ENCODE measurements around the gene ZNF227.
"Not testable (repeated sequence)": the region's sequence is repeated elsewhere in the genome, so short reads cannot be mapped to it uniquely, and the experiment has no call there.

Gene ZNF227

DNA sequence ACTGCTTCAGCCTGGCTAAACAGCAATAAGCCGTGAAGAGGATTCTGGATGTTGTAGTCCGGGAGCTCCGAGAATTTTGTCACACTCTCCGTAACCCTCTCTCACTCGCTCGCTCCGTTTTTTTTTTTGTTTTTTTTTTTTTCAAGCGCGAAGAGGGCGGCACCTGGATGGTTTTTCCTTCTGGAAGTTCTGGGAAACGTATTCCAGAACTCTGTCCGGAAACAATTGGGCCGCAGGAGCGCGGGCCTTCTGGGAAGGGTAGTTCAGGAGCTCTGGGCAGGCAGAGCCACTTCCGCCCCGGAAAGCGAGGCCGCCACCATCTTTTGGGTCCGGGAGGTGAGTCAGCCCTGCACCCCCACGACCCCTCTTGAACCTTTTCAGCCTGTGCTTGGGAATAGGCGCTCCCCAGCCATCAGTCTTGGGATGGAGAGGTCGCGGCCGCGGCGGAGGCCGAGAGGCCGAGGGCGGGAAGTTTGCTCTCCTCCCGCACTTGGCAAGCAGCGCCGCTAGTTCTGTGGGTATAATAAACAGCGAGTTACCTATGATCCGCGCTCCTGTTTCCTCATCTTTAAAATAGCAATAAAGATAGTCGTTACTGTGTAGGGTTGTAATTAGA, at the start of gene ZNF227:
Gene ZNF227, plus strand, starts transcription at position 283 of the 616 bp plus-strand sequence. CDS start 5,261 bp downstream, outside the sequence.
- in situ Hi-C loops (cut with MboI; ENCODE audit: low pct_unique_long_range_greater_than_20kb, low sequenced_read_pairs, unreplicated experiment): no loop called here
- peak; percentile 74 for DNase-seq (ENCODE audit: low spot score)
- TF ChIP-seq, protein P1, sequence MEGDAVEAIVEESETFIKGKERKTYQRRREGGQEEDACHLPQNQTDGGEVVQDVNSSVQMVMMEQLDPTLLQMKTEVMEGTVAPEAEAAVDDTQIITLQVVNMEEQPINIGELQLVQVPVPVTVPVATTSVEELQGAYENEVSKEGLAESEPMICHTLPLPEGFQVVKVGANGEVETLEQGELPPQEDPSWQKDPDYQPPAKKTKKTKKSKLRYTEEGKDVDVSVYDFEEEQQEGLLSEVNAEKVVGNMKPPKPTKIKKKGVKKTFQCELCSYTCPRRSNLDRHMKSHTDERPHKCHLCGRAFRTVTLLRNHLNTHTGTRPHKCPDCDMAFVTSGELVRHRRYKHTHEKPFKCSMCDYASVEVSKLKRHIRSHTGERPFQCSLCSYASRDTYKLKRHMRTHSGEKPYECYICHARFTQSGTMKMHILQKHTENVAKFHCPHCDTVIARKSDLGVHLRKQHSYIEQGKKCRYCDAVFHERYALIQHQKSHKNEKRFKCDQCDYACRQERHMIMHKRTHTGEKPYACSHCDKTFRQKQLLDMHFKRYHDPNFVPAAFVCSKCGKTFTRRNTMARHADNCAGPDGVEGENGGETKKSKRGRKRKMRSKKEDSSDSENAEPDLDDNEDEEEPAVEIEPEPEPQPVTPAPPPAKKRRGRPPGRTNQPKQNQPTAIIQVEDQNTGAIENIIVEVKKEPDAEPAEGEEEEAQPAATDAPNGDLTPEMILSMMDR (IDR thresholded peaks at IDR 0.05; ENCODE audit: extremely low read depth, insufficient read depth, missing control alignments): no peak

DNA sequence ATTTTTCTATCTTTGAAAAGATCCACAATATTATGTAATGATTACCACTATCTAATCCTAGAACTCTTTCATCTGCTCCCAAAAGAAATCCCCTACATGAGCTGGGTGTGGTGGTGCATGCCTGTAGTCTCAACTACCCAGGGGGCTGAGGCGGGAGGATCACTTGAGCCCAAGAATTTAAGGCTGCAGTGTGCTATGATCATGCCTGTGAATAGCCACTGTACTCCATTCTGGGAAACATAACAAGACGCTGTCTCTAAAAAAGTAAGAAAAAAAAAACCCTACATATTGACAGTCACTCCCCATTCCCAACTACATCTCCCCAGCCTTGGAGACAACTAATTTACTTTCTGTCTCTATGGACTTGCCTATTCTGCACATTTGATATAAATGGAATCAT, 48.5 kb upstream of the ZNF227 start:
- in situ Hi-C loops (cut with MboI; ENCODE audit: low pct_unique_long_range_greater_than_20kb, low sequenced_read_pairs, unreplicated experiment): no loop called here
- no peak for DNase-seq (ENCODE audit: low spot score)
- TF ChIP-seq, protein P1 (IDR thresholded peaks at IDR 0.05; ENCODE audit: extremely low read depth, insufficient read depth, missing control alignments): no peak

DNA sequence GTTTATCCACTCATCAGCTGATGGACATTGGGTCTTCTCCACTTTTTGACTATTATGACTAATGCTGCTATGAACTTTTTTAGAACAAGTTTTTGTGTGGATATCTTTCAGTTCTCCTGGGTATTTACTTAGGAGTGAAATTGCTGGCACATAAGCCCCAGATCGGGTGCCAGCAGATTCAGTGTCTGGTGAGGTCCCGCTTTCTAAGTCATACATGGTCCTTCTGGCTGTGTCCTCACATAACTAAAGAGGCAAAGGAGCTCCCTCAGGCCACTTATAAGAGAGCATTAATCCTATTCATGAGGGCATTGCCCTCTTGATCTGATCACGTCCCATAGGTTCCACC, 48.0 kb upstream of the ZNF227 start:
- no peak for DNase-seq (ENCODE audit: low spot score)
- TF ChIP-seq, protein P1 (IDR thresholded peaks at IDR 0.05; ENCODE audit: extremely low read depth, insufficient read depth, missing control alignments): no peak
- in situ Hi-C loops (cut with MboI; ENCODE audit: low pct_unique_long_range_greater_than_20kb, low sequenced_read_pairs, unreplicated experiment): no loop called here

DNA sequence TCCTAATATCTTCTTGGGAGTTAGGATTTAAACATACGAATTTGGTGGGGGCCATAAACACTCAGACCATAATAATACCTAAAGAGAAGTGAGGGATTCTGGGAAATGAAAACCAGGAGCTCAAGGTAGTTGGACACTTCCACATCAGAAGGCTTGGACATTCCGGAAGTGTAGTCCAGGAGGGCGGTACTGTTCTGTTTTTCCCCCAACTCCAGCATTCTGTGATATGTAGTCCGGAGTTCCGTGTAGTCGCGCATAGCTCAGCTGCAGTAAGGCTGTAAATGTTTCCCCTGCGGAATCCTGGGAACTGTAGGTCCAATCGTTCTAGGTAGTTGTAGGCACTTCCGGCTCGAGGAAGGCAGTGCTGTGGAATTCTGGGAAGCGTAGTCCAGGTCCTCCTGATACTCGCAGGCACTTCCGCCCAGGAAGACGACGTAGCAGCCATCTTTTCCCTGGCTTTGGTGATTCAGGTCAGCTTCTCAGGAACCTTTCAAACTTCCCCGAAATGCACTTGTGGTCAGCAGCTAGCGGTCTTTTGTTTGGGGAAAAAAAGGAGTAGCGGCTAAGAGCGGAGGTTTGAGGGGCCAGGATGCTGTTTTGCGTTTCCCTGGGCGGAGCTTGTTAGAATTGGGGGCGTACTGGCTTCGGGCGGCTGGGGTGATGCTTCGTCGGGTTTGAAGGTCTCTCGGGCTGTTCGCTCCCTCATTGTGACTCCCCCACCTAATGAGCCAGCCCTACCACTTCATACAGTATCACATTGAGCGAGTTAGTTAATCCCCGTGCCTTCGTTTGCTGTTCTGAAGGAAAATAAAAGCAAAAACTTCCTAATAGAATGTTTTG, 47.4 kb upstream of the ZNF227 start, which contains the start of gene ZNF226:
Gene ZNF226, plus strand, starts transcription at position 428 of the 840 bp plus-strand sequence. CDS start 4,981 bp downstream, outside the sequence.
- TF ChIP-seq, protein P1 (IDR thresholded peaks at IDR 0.05; ENCODE audit: extremely low read depth, insufficient read depth, missing control alignments): no peak
- in situ Hi-C loops (cut with MboI; ENCODE audit: low pct_unique_long_range_greater_than_20kb, low sequenced_read_pairs, unreplicated experiment): no loop called here
- peak; percentile 81 for DNase-seq (ENCODE audit: low spot score)

DNA sequence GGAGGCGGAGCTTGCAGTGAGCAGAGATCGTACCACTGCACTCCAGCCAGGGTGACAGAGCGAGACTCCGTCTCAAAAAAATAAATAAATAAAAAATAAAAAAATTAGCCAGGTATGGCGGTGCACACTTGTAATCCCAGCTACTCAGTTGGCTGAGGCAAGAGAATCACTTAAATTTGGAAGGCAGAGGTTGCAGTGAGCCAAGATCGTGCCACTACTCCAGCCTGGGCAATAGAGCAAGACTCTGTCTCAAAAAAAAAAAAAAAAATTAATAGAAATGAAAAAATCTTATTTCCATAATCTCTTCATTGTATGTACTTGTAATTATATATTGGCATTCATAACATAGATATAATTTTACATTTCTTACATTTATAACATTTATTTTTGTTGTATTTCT, 41.7 kb upstream of the ZNF227 start:
- in situ Hi-C loops (cut with MboI; ENCODE audit: low pct_unique_long_range_greater_than_20kb, low sequenced_read_pairs, unreplicated experiment); DNase-seq (ENCODE audit: low spot score): not testable (repeated sequence)

DNA sequence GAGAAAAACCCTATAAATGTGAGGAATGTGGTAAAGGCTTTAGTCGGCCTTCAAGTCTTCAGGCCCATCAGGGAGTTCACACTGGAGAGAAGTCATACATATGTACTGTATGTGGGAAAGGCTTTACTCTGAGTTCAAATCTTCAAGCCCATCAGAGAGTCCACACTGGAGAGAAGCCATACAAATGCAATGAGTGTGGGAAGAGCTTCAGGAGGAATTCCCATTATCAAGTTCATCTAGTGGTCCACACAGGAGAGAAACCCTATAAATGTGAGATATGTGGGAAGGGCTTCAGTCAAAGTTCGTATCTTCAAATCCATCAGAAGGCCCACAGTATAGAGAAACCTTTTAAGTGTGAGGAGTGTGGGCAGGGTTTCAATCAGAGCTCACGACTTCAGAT, 35.7 kb upstream of the ZNF227 start:
- TF ChIP-seq, protein P1 (IDR thresholded peaks at IDR 0.05; ENCODE audit: extremely low read depth, insufficient read depth, missing control alignments): no peak
- no peak for DNase-seq (ENCODE audit: low spot score)
- in situ Hi-C loops (cut with MboI; ENCODE audit: low pct_unique_long_range_greater_than_20kb, low sequenced_read_pairs, unreplicated experiment): no loop called here

DNA sequence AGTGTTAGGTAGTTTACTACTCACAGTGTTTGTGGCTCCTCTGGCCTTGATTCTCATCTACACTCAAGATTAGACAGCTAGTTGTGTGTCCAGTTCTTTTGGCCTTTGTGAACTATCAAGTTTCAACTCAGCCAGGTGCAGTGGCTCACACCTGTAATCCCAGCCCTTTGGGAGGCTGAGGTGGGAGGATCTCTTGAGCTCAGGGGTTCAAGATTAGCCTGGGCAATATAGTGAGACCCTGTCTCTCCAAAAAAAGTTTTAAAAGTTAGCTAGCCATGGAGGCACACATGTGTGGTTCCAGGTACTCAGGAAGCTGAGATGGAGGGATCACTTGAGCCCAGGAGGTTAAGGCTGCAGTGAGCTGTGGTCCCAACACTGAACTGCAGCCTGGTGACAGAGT, 31.4 kb upstream of the ZNF227 start:
- DNase-seq (ENCODE audit: low spot score): no peak
- TF ChIP-seq, protein P1 (IDR thresholded peaks at IDR 0.05; ENCODE audit: extremely low read depth, insufficient read depth, missing control alignments): no peak
- in situ Hi-C loops (cut with MboI; ENCODE audit: low pct_unique_long_range_greater_than_20kb, low sequenced_read_pairs, unreplicated experiment): no loop called here
